ENCODE data around the gene NKAPD1.

Gene NKAPD1

DNA sequence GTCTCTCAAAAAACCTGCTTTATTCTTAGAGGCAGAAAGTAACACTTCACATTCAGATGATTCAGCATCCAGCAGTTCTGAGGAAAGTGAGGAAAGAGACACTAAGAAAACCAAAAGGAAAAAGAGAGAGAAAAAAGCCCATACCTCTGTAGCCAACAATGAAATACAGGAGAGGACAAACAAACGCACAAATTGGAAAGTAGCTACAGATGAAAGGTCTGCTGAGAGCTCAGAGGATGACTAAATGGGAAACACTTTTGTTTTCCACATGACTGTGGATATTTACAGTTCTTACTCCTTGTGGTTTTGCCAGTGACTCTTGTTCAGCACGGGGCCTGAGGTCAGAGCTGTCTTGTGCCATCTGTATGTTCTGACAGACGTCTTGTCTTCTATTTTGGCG is 8.6 kb downstream of the NKAPD1 start:
- TF ChIP-seq, protein P1, sequence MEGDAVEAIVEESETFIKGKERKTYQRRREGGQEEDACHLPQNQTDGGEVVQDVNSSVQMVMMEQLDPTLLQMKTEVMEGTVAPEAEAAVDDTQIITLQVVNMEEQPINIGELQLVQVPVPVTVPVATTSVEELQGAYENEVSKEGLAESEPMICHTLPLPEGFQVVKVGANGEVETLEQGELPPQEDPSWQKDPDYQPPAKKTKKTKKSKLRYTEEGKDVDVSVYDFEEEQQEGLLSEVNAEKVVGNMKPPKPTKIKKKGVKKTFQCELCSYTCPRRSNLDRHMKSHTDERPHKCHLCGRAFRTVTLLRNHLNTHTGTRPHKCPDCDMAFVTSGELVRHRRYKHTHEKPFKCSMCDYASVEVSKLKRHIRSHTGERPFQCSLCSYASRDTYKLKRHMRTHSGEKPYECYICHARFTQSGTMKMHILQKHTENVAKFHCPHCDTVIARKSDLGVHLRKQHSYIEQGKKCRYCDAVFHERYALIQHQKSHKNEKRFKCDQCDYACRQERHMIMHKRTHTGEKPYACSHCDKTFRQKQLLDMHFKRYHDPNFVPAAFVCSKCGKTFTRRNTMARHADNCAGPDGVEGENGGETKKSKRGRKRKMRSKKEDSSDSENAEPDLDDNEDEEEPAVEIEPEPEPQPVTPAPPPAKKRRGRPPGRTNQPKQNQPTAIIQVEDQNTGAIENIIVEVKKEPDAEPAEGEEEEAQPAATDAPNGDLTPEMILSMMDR (conservative IDR thresholded peaks at IDR 0.05; ENCODE audit: low read length) = no peak
- TF ChIP-seq EZH2phosphoT487 (IDR thresholded peaks at IDR 0.05; ENCODE audit: borderline replicate concordance) = no peak
- Histone ChIP-seq H3K4me2 (ENCODE audit: low read depth, low read length, poor library complexity, severe bottlenecking) (no peak overlapping the region), H3F3A (ENCODE audit: low read depth) (no peaks in the 10 kb centered on the region), H2AFZ (ENCODE audit: low read length) (no peak overlapping the region), H3K9me3 (ENCODE audit: insufficient read depth, low read depth, low read length) (no peaks in the 10 kb centered on the region), H3K27me3 (ENCODE audit: insufficient read depth, low read length, poor library complexity, severe bottlenecking) (no peaks in the 10 kb centered on the region), H3K36me3 (ENCODE audit: insufficient read depth, low read length) (peaks cover 55% of the 10 kb centered on the region), H3K4me1 (ENCODE audit: insufficient read depth, low read length, poor library complexity, severe bottlenecking) (peaks cover 15% of the 10 kb centered on the region), H3K9me2 (replicated peaks; ENCODE audit: low read depth, low read length) (no peaks in the 10 kb centered on the region), H4K20me1 (ENCODE audit: insufficient read depth, low read length, poor library complexity, severe bottlenecking) (peaks cover 6% of the 10 kb centered on the region), H3K4me3 (ENCODE audit: low read length, poor library complexity, severe bottlenecking) (no peak overlapping the region), H3K79me2 (ENCODE audit: insufficient read depth, low read length) (peaks cover 31% of the 10 kb centered on the region), H3K9ac (ENCODE audit: low read depth, low read length, poor library complexity, severe bottlenecking) (no peak overlapping the region)

DNA sequence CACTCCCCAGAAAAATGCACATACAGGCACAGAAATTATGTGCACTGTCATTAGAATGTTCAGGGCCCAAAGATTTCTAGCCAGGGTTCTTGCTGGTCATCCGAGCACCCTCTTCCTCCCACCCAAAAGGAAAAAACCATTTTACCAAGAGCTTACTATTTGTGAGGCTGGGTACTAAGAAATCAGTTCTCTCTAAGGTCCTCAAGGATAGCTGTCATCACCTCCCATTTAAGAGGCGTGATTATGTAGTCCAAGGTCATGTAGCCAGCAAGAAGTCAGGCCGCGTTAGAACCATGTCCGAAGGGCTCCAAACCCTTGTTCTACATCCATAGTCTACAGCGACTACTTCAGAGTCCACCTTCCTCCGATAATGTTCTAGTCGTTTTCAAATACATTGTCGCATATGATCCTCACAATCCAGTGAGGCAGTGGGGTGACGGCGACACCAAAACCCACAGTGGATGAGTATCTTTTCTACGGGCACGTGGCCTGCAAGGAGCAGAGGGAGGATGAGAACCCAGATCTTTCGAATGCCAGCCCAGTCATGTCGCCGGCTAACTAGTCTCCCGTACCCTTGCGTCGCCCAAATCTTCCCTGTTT is 11.8 kb downstream of the NKAPD1 start:
- Histone ChIP-seq H3K36me3 (ENCODE audit: insufficient read depth, low read length) (peaks cover 36% of the 10 kb centered on the region), H3K9ac (ENCODE audit: low read depth, low read length, poor library complexity, severe bottlenecking) (peak overlapping the region; percentile 94), H2AFZ (ENCODE audit: low read length) (peak overlapping the region; percentile 69), H3K9me3 (ENCODE audit: insufficient read depth, low read depth, low read length) (no peaks in the 10 kb centered on the region), H4K20me1 (ENCODE audit: insufficient read depth, low read length, poor library complexity, severe bottlenecking) (peaks cover 17% of the 10 kb centered on the region), H3K9me2 (replicated peaks; ENCODE audit: low read depth, low read length) (no peaks in the 10 kb centered on the region), H3K4me1 (ENCODE audit: insufficient read depth, low read length, poor library complexity, severe bottlenecking) (peaks cover 31% of the 10 kb centered on the region), H3K4me3 (ENCODE audit: low read length, poor library complexity, severe bottlenecking) (peak overlapping the region; percentile 96), H3K4me2 (ENCODE audit: low read depth, low read length, poor library complexity, severe bottlenecking) (peak overlapping the region; percentile 78), H3K79me2 (ENCODE audit: insufficient read depth, low read length) (peaks cover 54% of the 10 kb centered on the region), H3K27me3 (ENCODE audit: insufficient read depth, low read length, poor library complexity, severe bottlenecking) (no peaks in the 10 kb centered on the region), H3F3A (ENCODE audit: low read depth) (no peaks in the 10 kb centered on the region)
- no peak for TF ChIP-seq EZH2phosphoT487 (IDR thresholded peaks at IDR 0.05; ENCODE audit: borderline replicate concordance)
- TF ChIP-seq, protein P1 (conservative IDR thresholded peaks at IDR 0.05; ENCODE audit: low read length) = no peak

- Histone ChIP-seq H4K20me1 (ENCODE audit: insufficient read depth, low read length, poor library complexity, severe bottlenecking) (peaks cover 17% of the 10 kb centered on the region), H3K9me2 (replicated peaks; ENCODE audit: low read depth, low read length) (no peaks in the 10 kb centered on the region), H3K27me3 (ENCODE audit: insufficient read depth, low read length, poor library complexity, severe bottlenecking) (no peaks in the 10 kb centered on the region), H3K79me2 (ENCODE audit: insufficient read depth, low read length) (peaks cover 61% of the 10 kb centered on the region), H3F3A (ENCODE audit: low read depth) (no peaks in the 10 kb centered on the region), H3K4me2 (ENCODE audit: low read depth, low read length, poor library complexity, severe bottlenecking) (peak within 1 kb of the TSS; percentile 90), H3K4me3 (ENCODE audit: low read length, poor library complexity, severe bottlenecking) (peak within 1 kb of the TSS; percentile 96), H3K4me1 (ENCODE audit: insufficient read depth, low read length, poor library complexity, severe bottlenecking) (peaks cover 31% of the 10 kb centered on the region), H2AFZ (ENCODE audit: low read length) (peak within 1 kb of the TSS; percentile 75), H3K9me3 (ENCODE audit: insufficient read depth, low read depth, low read length) (no peaks in the 10 kb centered on the region), H3K9ac (ENCODE audit: low read depth, low read length, poor library complexity, severe bottlenecking) (peak within 1 kb of the TSS; percentile 94), H3K36me3 (ENCODE audit: insufficient read depth, low read length) (peaks cover 41% of the 10 kb centered on the region)
- TF ChIP-seq, protein P1 (conservative IDR thresholded peaks at IDR 0.05; ENCODE audit: low read length) = no peak; the same call in 1 of the 2 replicates
- no peak for TF ChIP-seq EZH2phosphoT487 (IDR thresholded peaks at IDR 0.05; ENCODE audit: borderline replicate concordance)
Measured at GRCh38 chr11:112086422-112087191, 12.5 kb downstream of the NKAPD1 start, which contains the start of the genes SDHD and TIMM8B. TSS of gene SDHD (plus strand) at chr11:112086873. CDS start at chr11:112086908, 35 bp downstream. TSS of gene TIMM8B (minus strand) at chr11:112086756. CDS start at chr11:112086723, 33 bp downstream.
